Left kidney (tissue), 2 donors: ENCODE results near the gene CEACAM5. TPM values are rescaled to one million over a fixed set of nuclear protein-coding genes. Genes with fewer than 3 reads are reported as not detected.
"Not testable (repeated sequence)": the region's sequence is repeated elsewhere in the genome, so short reads cannot be mapped to it uniquely, and the experiment has no call there.

Source experiments
- DNase-seq: peaks from one replicate; pipeline ENCODE4 v3.0.0-alpha.2; 2013
- polyA plus RNA-seq: library from polyadenylated mRNA; unstranded; fragments of 120-200 nt; gene quantifications from one replicate; pipeline ENCODE4 v1.2.1, GENCODE V29; 2013; ENCODE audit not compliant: insufficient read length

Gene CEACAM5
- polyA plus RNA-seq, 1 donor, result 0.08 TPM

GRCh38 chr19:41700381-41701195 lies 7.8 kb upstream of the CEACAM5 start:
- no peak for DNase-seq

DNA sequence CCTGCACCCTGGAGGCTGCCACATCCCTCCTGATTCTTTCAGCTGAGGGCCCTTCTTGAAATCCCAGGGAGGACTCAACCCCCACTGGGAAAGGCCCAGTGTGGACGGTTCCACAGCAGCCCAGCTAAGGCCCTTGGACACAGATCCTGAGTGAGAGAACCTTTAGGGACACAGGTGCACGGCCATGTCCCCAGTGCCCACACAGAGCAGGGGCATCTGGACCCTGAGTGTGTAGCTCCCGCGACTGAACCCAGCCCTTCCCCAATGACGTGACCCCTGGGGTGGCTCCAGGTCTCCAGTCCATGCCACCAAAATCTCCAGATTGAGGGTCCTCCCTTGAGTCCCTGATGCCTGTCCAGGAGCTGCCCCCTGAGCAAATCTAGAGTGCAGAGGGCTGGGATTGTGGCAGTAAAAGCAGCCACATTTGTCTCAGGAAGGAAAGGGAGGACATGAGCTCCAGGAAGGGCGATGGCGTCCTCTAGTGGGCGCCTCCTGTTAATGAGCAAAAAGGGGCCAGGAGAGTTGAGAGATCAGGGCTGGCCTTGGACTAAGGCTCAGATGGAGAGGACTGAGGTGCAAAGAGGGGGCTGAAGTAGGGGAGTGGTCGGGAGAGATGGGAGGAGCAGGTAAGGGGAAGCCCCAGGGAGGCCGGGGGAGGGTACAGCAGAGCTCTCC lies 6.9 kb upstream of the CEACAM5 start:
- DNase-seq, result no peak

GRCh38 chr19:41702171-41702651 lies 6.2 kb upstream of the CEACAM5 start:
- DNase-seq, result no peak

DNA sequence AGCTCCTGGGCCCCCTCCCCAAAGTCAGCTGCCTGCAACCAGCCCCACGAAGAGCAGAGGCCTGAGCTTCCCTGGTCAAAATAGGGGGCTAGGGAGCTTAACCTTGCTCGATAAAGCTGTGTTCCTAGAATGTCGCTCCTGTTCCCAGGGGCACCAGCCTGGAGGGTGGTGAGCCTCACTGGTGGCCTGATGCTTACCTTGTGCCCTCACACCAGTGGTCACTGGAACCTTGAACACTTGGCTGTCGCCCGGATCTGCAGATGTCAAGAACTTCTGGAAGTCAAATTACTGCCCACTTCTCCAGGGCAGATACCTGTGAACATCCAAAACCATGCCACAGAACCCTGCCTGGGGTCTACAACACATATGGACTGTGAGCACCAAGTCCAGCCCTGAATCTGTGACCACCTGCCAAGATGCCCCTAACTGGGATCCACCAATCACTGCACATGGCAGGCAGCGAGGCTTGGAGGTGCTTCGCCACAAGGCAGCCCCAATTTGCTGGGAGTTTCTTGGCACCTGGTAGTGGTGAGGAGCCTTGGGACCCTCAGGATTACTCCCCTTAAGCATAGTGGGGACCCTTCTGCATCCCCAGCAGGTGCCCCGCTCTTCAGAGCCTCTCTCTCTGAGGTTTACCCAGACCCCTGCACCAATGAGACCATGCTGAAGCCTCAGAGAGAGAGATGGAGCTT lies 4.7 kb upstream of the CEACAM5 start:
- no peak for DNase-seq

DNA sequence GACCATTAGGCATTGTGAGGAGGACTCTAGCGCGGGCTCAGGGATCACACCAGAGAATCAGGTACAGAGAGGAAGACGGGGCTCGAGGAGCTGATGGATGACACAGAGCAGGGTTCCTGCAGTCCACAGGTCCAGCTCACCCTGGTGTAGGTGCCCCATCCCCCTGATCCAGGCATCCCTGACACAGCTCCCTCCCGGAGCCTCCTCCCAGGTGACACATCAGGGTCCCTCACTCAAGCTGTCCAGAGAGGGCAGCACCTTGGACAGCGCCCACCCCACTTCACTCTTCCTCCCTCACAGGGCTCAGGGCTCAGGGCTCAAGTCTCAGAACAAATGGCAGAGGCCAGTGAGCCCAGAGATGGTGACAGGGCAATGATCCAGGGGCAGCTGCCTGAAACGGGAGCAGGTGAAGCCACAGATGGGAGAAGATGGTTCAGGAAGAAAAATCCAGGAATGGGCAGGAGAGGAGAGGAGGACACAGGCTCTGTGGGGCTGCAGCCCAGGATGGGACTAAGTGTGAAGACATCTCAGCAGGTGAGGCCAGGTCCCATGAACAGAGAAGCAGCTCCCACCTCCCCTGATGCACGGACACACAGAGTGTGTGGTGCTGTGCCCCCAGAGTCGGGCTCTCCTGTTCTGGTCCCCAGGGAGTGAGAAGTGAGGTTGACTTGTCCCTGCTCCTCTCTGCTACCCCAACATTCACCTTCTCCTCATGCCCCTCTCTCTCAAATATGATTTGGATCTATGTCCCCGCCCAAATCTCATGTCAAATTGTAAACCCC lies 2.8 kb upstream of the CEACAM5 start:
- peak; percentile 36 for DNase-seq

DNA sequence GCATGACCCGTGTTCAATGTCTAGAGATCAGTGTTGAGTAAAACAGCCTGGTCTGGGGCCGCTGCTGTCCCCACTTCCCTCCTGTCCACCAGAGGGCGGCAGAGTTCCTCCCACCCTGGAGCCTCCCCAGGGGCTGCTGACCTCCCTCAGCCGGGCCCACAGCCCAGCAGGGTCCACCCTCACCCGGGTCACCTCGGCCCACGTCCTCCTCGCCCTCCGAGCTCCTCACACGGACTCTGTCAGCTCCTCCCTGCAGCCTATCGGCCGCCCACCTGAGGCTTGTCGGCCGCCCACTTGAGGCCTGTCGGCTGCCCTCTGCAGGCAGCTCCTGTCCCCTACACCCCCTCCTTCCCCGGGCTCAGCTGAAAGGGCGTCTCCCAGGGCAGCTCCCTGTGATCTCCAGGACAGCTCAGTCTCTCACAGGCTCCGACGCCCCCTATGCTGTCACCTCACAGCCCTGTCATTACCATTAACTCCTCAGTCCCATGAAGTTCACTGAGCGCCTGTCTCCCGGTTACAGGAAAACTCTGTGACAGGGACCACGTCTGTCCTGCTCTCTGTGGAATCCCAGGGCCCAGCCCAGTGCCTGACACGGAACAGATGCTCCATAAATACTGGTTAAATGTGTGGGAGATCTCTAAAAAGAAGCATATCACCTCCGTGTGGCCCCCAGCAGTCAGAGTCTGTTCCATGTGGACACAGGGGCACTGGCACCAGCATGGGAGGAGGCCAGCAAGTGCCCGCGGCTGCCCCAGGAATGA lies 1.5 kb upstream of the CEACAM5 start:
- DNase-seq, result no peak

DNA sequence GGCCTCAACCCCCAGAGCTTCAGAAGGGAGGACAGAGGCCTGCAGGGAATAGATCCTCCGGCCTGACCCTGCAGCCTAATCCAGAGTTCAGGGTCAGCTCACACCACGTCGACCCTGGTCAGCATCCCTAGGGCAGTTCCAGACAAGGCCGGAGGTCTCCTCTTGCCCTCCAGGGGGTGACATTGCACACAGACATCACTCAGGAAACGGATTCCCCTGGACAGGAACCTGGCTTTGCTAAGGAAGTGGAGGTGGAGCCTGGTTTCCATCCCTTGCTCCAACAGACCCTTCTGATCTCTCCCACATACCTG lies 969 bp upstream of the CEACAM5 start:
- no peak for DNase-seq

DNA sequence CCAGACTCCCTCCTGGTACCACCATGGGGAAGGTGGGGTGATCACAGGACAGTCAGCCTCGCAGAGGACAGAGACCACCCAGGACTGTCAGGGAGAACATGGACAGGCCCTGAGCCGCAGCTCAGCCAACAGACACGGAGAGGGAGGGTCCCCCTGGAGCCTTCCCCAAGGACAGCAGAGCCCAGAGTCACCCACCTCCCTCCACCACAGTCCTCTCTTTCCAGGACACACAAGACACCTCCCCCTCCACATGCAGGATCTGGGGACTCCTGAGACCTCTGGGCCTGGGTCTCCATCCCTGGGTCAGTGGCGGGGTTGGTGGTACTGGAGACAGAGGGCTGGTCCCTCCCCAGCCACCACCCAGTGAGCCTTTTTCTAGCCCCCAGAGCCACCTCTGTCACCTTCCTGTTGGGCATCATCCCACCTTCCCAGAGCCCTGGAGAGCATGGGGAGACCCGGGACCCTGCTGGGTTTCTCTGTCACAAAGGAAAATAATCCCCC lies 505 bp upstream of the CEACAM5 start:
- DNase-seq, result no peak

DNA sequence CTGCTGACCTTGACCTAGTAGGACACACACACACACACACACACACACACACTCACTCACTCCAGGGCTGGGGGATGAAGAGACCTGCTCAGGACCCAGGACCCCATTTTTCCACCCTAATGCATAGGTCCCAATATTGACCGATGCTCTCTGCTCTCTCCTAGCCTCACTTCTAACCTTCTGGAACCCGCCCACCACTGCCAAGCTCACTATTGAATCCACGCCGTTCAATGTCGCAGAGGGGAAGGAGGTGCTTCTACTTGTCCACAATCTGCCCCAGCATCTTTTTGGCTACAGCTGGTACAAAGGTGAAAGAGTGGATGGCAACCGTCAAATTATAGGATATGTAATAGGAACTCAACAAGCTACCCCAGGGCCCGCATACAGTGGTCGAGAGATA lies 1.1 kb downstream of the CEACAM5 start:
- DNase-seq, result not testable (repeated sequence)

GRCh38 chr19:41709951-41710645 lies 1.7 kb downstream of the CEACAM5 start:
- DNase-seq, result no peak

GRCh38 chr19:41711376-41712261 lies 3.2 kb downstream of the CEACAM5 start:
- DNase-seq, result no peak

- no peak for DNase-seq
Measured at GRCh38 chr19:41714598-41714997, 6.2 kb downstream of the CEACAM5 start.

- DNase-seq, result no peak
Measured at GRCh38 chr19:41718761-41719160, 10.3 kb downstream of the CEACAM5 start.

DNA sequence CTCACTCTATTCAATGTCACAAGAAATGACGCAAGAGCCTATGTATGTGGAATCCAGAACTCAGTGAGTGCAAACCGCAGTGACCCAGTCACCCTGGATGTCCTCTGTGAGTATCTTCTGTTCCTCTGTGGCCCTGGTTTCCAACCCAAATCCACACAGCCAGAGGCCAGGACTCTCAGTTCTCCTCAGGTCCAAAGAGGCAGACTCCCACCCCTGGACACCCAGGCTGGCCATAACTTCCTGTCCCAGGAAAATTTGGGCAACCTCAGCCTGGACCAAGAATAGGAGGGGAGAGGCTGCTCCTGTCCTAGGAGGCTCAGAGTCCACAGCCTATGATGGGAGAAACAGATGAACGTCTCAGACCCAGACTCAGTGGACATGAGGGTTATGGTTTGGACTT lies 11.7 kb downstream of the CEACAM5 start:
- no peak for DNase-seq

GRCh38 chr19:41726493-41726892 lies 18.1 kb downstream of the CEACAM5 start:
- no peak for DNase-seq

DNA sequence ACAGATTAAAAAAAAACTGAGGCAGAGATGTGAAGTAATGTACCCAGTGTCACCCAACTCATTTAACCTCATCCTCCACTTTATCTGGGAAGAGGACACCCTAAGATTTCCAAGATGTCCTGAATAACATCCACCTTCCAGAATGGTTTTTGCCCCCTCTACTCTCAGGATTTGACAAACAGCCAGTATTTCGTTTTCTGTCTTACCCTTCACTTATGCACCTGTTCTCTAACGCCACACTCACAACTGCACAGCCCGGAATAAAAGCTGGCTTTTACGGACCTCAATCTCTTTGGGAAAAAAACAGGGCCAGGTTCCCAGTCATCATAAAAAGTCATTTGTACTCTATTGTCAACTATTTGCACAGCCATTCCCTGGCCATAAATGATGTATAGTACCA lies 25.7 kb downstream of the CEACAM5 start:
- no peak for DNase-seq

- no peak for DNase-seq
Measured at GRCh38 chr19:41734585-41734984, 26.2 kb downstream of the CEACAM5 start.

DNA sequence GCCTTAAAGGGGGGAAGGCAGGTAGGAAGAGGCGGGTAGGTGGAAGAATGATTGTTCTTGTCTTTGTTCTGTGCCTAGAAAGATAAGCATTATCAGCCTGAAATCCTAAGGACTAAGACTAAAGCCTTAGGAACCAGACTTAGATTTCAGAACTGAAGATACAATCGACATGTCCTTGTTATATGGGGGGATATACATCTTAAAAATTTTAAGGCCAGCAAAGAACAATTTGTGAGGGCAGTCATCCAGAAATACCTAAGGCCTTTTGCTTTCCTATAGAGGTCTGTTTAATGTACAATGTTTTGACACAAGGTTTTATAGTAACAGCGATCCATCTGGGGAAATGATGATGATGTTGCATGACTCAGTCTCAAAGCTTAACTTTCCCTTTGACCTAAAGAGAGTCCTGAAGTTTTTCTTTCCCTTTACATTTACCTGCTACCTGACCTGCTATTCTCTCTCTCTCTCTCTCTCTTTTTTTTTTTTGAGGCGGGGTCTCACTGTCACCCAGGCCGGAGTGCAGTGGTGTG lies 26.7 kb downstream of the CEACAM5 start:
- DNase-seq, result no peak

DNA sequence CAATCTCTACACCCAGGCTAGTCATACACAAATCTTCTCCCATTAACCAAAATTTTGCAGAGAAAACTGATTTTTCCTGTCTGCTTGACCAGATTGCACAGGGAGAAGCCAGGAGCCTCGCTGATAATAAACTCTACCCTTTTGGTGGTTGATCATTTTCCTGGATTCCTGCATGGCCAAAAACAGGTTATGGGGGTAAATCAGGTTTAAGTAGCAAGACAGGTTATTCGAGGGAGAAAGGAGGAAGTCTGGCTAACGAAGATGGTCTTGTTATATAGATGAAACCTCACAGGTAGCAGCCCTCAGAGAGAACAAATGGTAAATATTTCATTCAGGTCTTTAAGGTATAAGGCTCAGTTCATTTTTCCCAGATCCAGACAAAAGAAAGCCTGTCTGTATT lies 30.9 kb downstream of the CEACAM5 start:
- no peak for DNase-seq
